Sigmoid colon (tissue), 7 donors: ENCODE results near the gene PCYT2. TPM values are rescaled to one million over a fixed set of nuclear protein-coding genes. Genes with fewer than 3 reads are reported as not detected.

Experiments used
- DNase-seq: peaks from one replicate; pipeline ENCODE4 v3.0.0-alpha.2; 2019
- H3K27ac ChIP-seq, 4 donors: fragments of 200-600 bp; sonication (generic); one replicate each; pipeline ENCODE4 v1.5.1; 2016 to 2019; ENCODE audit warnings: mild to moderate bottlenecking in 1 of 4
- H3K27me3 ChIP-seq, 3 donors: fragments of 200-600 bp; sonication (generic); one replicate each; pipeline ENCODE4 v1.5.1; 2019; ENCODE audit warnings: mild to moderate bottlenecking in 1 of 3
- H3K36me3 ChIP-seq, 4 donors: fragments of 200-600 bp; sonication (generic); one replicate each; pipeline ENCODE4 v1.5.1; 2016 to 2019
- H3K4me1 ChIP-seq, 4 donors: fragments of 200-600 bp; sonication (generic); one replicate each; pipeline ENCODE4 v1.5.1; 2017 to 2019
- H3K4me3 ChIP-seq, 4 donors: fragments of 200-600 bp; sonication (generic); one replicate each; pipeline ENCODE4 v1.5.1; 2017 to 2019; ENCODE audit warnings: mild to moderate bottlenecking in 2 of 4, moderate library complexity in 1 of 4
- H3K9me3 ChIP-seq, 4 donors: fragments of 200-600 bp in 3 of 4; sonication (generic) in 3 of 4; one replicate each; pipeline versions ENCODE4 v1.5.1 to v1.6.1; 2013 to 2019
- EP300 ChIP-seq, 4 donors: sonication (generic); formaldehyde crosslinking; IDR thresholded peaks; one replicate each; pipeline ENCODE4 v1.6.1; 2017; ENCODE audit warnings: antibody characterized with exemption in 4 of 4
- POLR2A ChIP-seq, 2 donors: fragments of 450-650 bp; IDR thresholded peaks; one replicate each; pipeline ENCODE4 v1.6.1; 2016; ENCODE audit warnings: antibody characterized with exemption in 2 of 2, mild to moderate bottlenecking in 2 of 2, moderate library complexity in 2 of 2
- POLR2AphosphoS5 ChIP-seq, 4 donors: sonication (generic); formaldehyde crosslinking; IDR thresholded peaks; one replicate each; pipeline ENCODE4 v1.6.1; 2017; ENCODE audit warnings: antibody characterized with exemption in 4 of 4
- WGBS, 2 donors: extraction: QIAGEN DNeasy Blood & Tissue Kit; methylation state at CpG; one replicate each; pipeline ENCODE4 v1.1.7; 2013; 5-methylcytosine and 5-hydroxymethylcytosine counted together
- intact Hi-C: fragments of 100-400 bp; cut with DNase I; formaldehyde crosslinking; loops from one replicate; pipeline ENCODE4 v1.15.1; 2023
- polyA plus RNA-seq, 3 donors: library from polyadenylated mRNA; stranded (reverse); fragments of 200-250 nt; gene quantifications; one replicate each; pipeline ENCODE4 v1.2.3, GENCODE V29; 2013
- total RNA-seq, 4 donors: library from RNA; depleted of rRNA; stranded (reverse); fragments of >200 nt; gene quantifications; one replicate each; pipeline ENCODE4 v1.1.0, GENCODE V29; 2016
- TF ChIP-seq, protein P1 (sequence below), 4 experiments: fragments of 450-650 bp in 3 of 4; fragments of 200-600 bp in 1 of 4; IDR thresholded peaks; one replicate each; pipeline ENCODE4 v1.5.1; 2016 to 2019; ENCODE audit warnings: antibody characterized with exemption in 4 of 4, mild to moderate bottlenecking in 3 of 4, moderate library complexity in 2 of 4
- donor health status: healthy with polysubstance abuse.
- donor health status: Bipolar disorder and iron deficiency.
- donor health status: healthy.

Gene PCYT2
- total and polyA plus RNA-seq, 7 donors, result 11.4 to 86.4 (median 23.5) TPM

DNA sequence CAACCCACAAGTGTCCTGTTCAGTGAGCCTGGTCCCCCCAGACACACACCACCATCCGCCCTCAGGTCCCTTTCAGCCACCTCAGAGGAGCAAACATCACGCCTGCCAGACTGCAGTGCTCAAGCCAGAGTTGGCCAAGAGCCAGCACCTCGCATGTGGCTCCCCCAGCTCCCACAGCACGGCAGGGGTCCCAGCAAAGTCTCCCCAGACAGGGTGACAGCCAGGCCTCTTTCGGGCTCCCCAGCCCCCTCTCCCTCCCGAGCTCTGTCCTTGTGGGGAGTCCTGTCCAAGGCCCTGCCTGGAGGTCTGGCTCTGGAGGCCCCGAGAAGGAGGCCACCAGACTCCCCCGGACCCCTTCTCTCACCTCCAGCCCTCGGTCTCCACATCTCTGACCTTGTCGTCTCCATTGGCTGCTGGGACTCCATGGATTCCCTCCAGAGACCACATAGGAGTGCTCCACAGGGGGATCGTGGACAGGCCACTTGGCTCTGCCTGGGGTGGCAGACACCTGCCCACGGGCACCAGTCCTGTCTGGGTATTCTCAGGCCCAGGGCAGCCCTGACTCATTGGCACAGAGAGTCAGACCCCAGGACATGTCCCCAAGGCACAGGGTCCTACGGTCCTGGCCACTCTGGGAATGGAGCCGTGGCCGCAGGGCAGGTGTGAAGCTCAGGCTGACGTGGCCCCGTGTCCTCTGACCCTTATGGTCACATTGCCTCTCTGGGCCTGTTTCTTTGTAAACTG is 37.6 kb upstream of the PCYT2 start:
- TF ChIP-seq POLR2A (IDR thresholded peaks at IDR 0.05) (no peak), EP300 (IDR thresholded peaks at IDR 0.05) (no peak)
- TF ChIP-seq, protein P1, sequence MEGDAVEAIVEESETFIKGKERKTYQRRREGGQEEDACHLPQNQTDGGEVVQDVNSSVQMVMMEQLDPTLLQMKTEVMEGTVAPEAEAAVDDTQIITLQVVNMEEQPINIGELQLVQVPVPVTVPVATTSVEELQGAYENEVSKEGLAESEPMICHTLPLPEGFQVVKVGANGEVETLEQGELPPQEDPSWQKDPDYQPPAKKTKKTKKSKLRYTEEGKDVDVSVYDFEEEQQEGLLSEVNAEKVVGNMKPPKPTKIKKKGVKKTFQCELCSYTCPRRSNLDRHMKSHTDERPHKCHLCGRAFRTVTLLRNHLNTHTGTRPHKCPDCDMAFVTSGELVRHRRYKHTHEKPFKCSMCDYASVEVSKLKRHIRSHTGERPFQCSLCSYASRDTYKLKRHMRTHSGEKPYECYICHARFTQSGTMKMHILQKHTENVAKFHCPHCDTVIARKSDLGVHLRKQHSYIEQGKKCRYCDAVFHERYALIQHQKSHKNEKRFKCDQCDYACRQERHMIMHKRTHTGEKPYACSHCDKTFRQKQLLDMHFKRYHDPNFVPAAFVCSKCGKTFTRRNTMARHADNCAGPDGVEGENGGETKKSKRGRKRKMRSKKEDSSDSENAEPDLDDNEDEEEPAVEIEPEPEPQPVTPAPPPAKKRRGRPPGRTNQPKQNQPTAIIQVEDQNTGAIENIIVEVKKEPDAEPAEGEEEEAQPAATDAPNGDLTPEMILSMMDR (IDR thresholded peaks at IDR 0.05), result no peak
- intact Hi-C loops, result no loop called here

DNA sequence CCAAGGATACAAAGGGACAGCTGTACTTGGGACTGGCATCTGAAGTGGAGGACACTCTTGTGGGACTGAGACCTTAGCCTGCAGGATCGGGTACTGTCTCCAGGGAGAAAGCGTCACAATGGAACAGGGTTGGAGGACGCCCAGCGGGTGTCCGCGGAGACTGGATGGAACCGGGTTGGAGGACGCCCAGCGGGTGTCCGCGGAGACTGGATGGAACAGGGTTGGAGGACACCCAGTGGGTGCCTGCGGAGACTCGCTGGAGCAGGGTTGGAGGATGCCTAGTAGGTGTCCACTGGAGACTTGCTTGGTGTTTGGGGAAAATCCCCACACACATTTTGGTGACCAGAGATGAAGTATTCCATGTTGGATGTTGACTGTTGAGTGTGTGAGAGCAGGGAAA is 36.0 kb upstream of the PCYT2 start, which contains the start of gene MYADML2:
Gene MYADML2, minus strand, starts transcription at position 45 of the 400 bp plus-strand sequence. CDS start 5,492 bp downstream, outside the sequence.
- WGBS, 2 donors, result 91 to 93% methylated on average over 13 of the region's 13 CpGs
- TF ChIP-seq POLR2A (IDR thresholded peaks at IDR 0.05), result no peak
- no peak for TF ChIP-seq POLR2AphosphoS5 (IDR thresholded peaks at IDR 0.05)
- no peak for TF ChIP-seq EP300 (IDR thresholded peaks at IDR 0.05)
- TF ChIP-seq, protein P1 (IDR thresholded peaks at IDR 0.05), result no peak

More for the DNA sequence above, 37.6 kb upstream of the PCYT2 start:
- no peak for DNase-seq
- Histone ChIP-seq H3K4me3 (no peak overlapping the region), H3K27ac (no peak overlapping the region), H3K27me3 (peaks cover 0 to 21% (median 0%) of the 10 kb centered on the region in 3 donors), H3K9me3 (no peaks in the 10 kb centered on the region), H3K4me1 (no peaks in the 10 kb centered on the region), H3K36me3 (no peaks in the 10 kb centered on the region)
- WGBS, 2 donors, result 82 to 83% methylated on average over 17 of the region's 17 CpGs

DNA sequence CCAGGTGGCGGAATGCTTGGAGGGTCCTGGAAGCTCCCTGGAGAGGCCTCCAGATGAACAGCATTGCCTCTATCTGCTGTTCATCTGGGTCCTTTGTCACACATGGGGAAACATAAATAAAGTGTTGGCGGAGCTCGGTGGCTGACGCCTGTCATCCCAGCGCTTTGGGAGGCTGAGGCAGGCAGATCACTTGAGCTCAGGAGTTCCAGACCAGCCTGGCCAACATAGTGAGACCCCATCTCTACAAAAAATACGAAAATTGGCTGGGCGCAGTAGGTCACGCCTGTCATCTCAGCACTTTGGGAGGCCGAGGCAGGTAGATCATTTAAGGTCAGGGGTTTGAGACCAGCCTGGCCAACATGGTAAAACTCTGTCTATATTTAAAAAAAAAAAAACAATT is 33.7 kb upstream of the PCYT2 start:
- Histone ChIP-seq H3K36me3 (no peaks in the 10 kb centered on the region), H3K27ac (no peak overlapping the region), H3K4me3 (no peak overlapping the region), H3K4me1 (peaks cover 0 to 6% (median 0%) of the 10 kb centered on the region in 4 donors), H3K9me3 (no peaks in the 10 kb centered on the region), H3K27me3 (peaks cover 0 to 40% (median 11%) of the 10 kb centered on the region in 3 donors)
- TF ChIP-seq POLR2A (IDR thresholded peaks at IDR 0.05), result no peak
- no peak for TF ChIP-seq EP300 (IDR thresholded peaks at IDR 0.05)
- TF ChIP-seq, protein P1 (IDR thresholded peaks at IDR 0.05), result no peak
- TF ChIP-seq POLR2AphosphoS5 (IDR thresholded peaks at IDR 0.05), result no peak
- DNase-seq, result no peak
- intact Hi-C loops, result no loop called here
- WGBS, 2 donors, result 88 to 90% methylated on average over 9 of the region's 9 CpGs

More for the DNA sequence above, 36.0 kb upstream of the PCYT2 start, which contains the start of gene MYADML2:
- Histone ChIP-seq H3K4me1 (no peaks in the 10 kb centered on the region), H3K27me3 (peaks cover 0 to 28% (median 11%) of the 10 kb centered on the region in 3 donors), H3K36me3 (no peaks in the 10 kb centered on the region), H3K4me3 (no peak within 1 kb of the TSS), H3K9me3 (no peaks in the 10 kb centered on the region), H3K27ac (no peak within 1 kb of the TSS)
- no peak for DNase-seq
- intact Hi-C loops, result no loop called here

DNA sequence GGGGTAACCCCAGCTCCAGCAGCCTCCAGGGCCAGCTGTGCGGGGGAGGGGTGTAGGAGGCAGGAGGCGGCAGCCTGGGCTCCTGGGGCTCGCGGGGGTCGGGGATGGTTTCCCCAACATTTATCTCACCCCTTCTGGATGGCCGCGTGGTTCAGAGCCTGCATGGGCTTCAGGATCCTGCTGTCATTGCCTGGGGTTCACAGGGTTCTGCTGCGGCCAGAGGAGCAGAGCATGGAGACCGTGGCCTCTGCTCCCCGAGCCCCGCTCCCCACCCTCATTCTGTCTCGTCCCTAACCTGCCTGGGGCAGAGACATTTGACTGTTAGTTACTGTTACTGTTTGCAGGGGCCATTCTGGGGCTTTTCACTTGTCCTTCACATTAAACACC is 31.0 kb upstream of the PCYT2 start:
- Histone ChIP-seq H3K9me3 (no peaks in the 10 kb centered on the region), H3K36me3 (no peaks in the 10 kb centered on the region), H3K27ac (no peak overlapping the region), H3K4me3 (no peak overlapping the region), H3K27me3 (peaks cover 0 to 40% (median 11%) of the 10 kb centered on the region in 3 donors), H3K4me1 (peaks cover 0 to 16% (median 5%) of the 10 kb centered on the region in 4 donors)
- no peak for TF ChIP-seq EP300 (IDR thresholded peaks at IDR 0.05)
- TF ChIP-seq POLR2AphosphoS5 (IDR thresholded peaks at IDR 0.05), result no peak
- no peak for TF ChIP-seq POLR2A (IDR thresholded peaks at IDR 0.05)
- TF ChIP-seq, protein P1 (IDR thresholded peaks at IDR 0.05), result no peak
- intact Hi-C loops, result no loop called here
- DNase-seq, result no peak
- 46 to 51% methylated on average over 12 of the region's 12 CpGs for WGBS, 2 donors
